GM12878 (cell line): ENCODE measurements around the gene MID2. TPM values are rescaled to one million over a fixed set of nuclear protein-coding genes. Genes with fewer than 3 reads are reported as not detected.

Source experiments
- ATAC-seq: fragments of 200-7000 bp; cut with Tn5 transposase; 3 replicates; pipeline ENCODE4 v1.9.1; 2020; ENCODE audit warnings: mild to moderate bottlenecking, moderate library complexity
- BruUV-seq: library from RNA; stranded (reverse); fragments of 400-500 nt; replicated peaks from 2 replicates; lab custom pipeline; 2021; lab: Mats Ljungman, UMichigan
- CTCF ChIA-PET: fragments of 300-600 bp; sonication (Branson Sonifier 250); formaldehyde crosslinking; extraction: SDS; loops from one replicate; lab custom pipeline; 2021; ENCODE audit warnings: inconsistent platforms; lab: Yijun Ruan, JAX
- POLR2A ChIA-PET: fragments of 350-600 bp; formaldehyde crosslinking; extraction: SDS; loops from one replicate; lab custom pipeline; 2021; ENCODE audit warnings: inconsistent platforms; lab: Charles Lee
- RAD21 ChIA-PET: fragments of 300-600 bp; sonication (Branson Sonifier 250); formaldehyde crosslinking; loops from one replicate; lab custom pipeline; 2023; ENCODE audit warnings: antibody characterized with exemption; ENCODE audit not compliant: unreplicated experiment; lab: Charles Lee
- SMC1A ChIA-PET: fragments of 300-600 bp; sonication (Branson Sonifier 250); formaldehyde crosslinking; loops from one replicate; lab custom pipeline; 2023; ENCODE audit not compliant: unreplicated experiment, uncharacterized antibody; lab: Charles Lee
- DNase-seq: peaks from one replicate; pipeline ENCODE4 v3.0.0-alpha.2; 2011; ENCODE audit warnings: low read depth, low spot score
- FAIRE-seq: peaks from 3 replicates; lab custom pipeline; 2011; peaks lifted over from hg19 to GRCh38; lab: Jason Lieb, UNC
- H2AFZ ChIP-seq: 2 replicates; pipeline ENCODE4 v1.6.0; 2011; ENCODE audit warnings: low read depth, low read length, control low read depth; ENCODE audit not compliant: control insufficient read depth
- H3K27ac ChIP-seq: 2 replicates; pipeline ENCODE4 v1.5.1; 2011; ENCODE audit warnings: control low read depth; ENCODE audit not compliant: control insufficient read depth, insufficient read depth
- H3K27me3 ChIP-seq, 2 experiments: replicated peaks in 1 of 2; 2 replicates each; pipeline versions ENCODE4 v1.6.0 to v1.6.1; 2011; ENCODE audit warnings: low read length in 1 of 2; ENCODE audit not compliant: control insufficient read depth in 2 of 2, insufficient read depth in 2 of 2
- H3K36me3 ChIP-seq, 2 experiments: 2 replicates each; pipeline ENCODE4 v1.5.1; 2011; ENCODE audit warnings: low read length in 1 of 2; ENCODE audit not compliant: control insufficient read depth in 2 of 2, insufficient read depth in 2 of 2
- H3K4me1 ChIP-seq: 2 replicates; pipeline ENCODE4 v1.6.1; 2011; ENCODE audit warnings: mild to moderate bottlenecking, low read length, moderate library complexity, mixed read lengths; ENCODE audit not compliant: control insufficient read depth, insufficient read depth
- H3K4me2 ChIP-seq: 2 replicates; pipeline ENCODE4 v1.6.0; 2011; ENCODE audit warnings: control low read depth; ENCODE audit not compliant: control insufficient read depth, insufficient read depth
- H3K4me3 ChIP-seq: fragments of 200-600 bp; sonication (generic); 2 replicates; pipeline ENCODE4 v1.5.1; 2016
- H3K79me2 ChIP-seq: 2 replicates; pipeline ENCODE4 v1.6.0; 2011; ENCODE audit warnings: low read length; ENCODE audit not compliant: control insufficient read depth, insufficient read depth
- H3K9ac ChIP-seq: 2 replicates; pipeline ENCODE4 v1.8.0; 2011; ENCODE audit warnings: low read length, control low read depth, mixed read lengths; ENCODE audit not compliant: control insufficient read depth, insufficient read depth
- H3K9me3 ChIP-seq: replicated peaks from 3 replicates; pipeline ENCODE4 v1.5.1; 2011; ENCODE audit warnings: mild to moderate bottlenecking, low read length; ENCODE audit not compliant: control insufficient read depth, insufficient read depth
- H4K20me1 ChIP-seq: 2 replicates; pipeline ENCODE4 v1.6.0; 2011; ENCODE audit not compliant: control insufficient read depth, insufficient read depth
- ATF7 ChIP-seq: fragments of 450-650 bp; IDR thresholded peaks from 2 replicates; pipeline ENCODE4 v1.6.1; 2016; ENCODE audit warnings: low read depth, mild to moderate bottlenecking
- CBFB ChIP-seq: IDR thresholded peaks from 2 replicates; pipeline ENCODE4 v1.6.1; 2016; ENCODE audit warnings: antibody characterized with exemption, low read depth
- FOXK2 ChIP-seq: fragments of 450-650 bp; IDR thresholded peaks from 2 replicates; pipeline ENCODE4 v1.6.1; 2017; ENCODE audit warnings: mild to moderate bottlenecking, moderate library complexity
- GATAD2B ChIP-seq: fragments of 450-650 bp; conservative IDR thresholded peaks from 2 replicates; pipeline ENCODE4 v1.6.1; 2017; ENCODE audit warnings: low read depth, mild to moderate bottlenecking, moderate library complexity
- MEF2A ChIP-seq: IDR thresholded peaks from 2 replicates; pipeline ENCODE4 v1.6.1; 2011; ENCODE audit warnings: low read depth, mild to moderate bottlenecking, low read length, moderate library complexity; ENCODE audit not compliant: insufficient read depth
- POLR2A ChIP-seq: IDR thresholded peaks from 2 replicates; pipeline ENCODE4 v1.6.1; 2011; ENCODE audit warnings: low read depth, mild to moderate bottlenecking, low read length
- POLR2AphosphoS2 ChIP-seq: IDR thresholded peaks from 2 replicates; pipeline ENCODE4 v1.6.1; 2011; ENCODE audit warnings: low read depth, mild to moderate bottlenecking, low read length, improper control_type of control experiment, moderate library complexity
- SIN3A ChIP-seq: IDR thresholded peaks from 2 replicates; pipeline ENCODE4 v1.6.1; 2012; ENCODE audit warnings: low read depth, low read length, improper control_type of control experiment
- ZNF24 ChIP-seq: fragments of 450-650 bp; IDR thresholded peaks from 2 replicates; pipeline ENCODE4 v1.6.1; 2017; ENCODE audit warnings: antibody characterized with exemption, mild to moderate bottlenecking
- ZNF274 ChIP-seq: IDR thresholded peaks from one replicate; pipeline ENCODE4 v1.8.0; 2011; ENCODE audit not compliant: insufficient read length, insufficient read depth
- ZNF384 ChIP-seq: IDR thresholded peaks from 2 replicates; pipeline ENCODE4 v1.6.1; 2012; ENCODE audit warnings: low read depth, mild to moderate bottlenecking, low read length, improper control_type of control experiment, borderline replicate concordance
- WGBS: methylation state at CpG from one replicate; pipeline ENCODE4 v1.1.6; 2016; ENCODE audit warnings: low lambda C conversion rate; ENCODE audit not compliant: insufficient replicate concordance, insufficient coverage; ENCODE audit errors: missing lambda C conversion rate; 5-methylcytosine and 5-hydroxymethylcytosine counted together
- in situ Hi-C: fragments of 300-500 bp; cut with MboI; formaldehyde crosslinking; loops from 9 replicates; pipeline ENCODE4 v1.14.3; 2018; ENCODE audit warnings: mixed read lengths
- intact Hi-C: fragments of 100-400 bp; cut with micrococcal nuclease; formaldehyde crosslinking; loops from one replicate; pipeline ENCODE4 v1.14.2; 2022; ENCODE audit not compliant: unreplicated experiment
- polyA plus RNA-seq, 11 experiments: library from polyadenylated mRNA; depleted of rRNA in 4 of 11; unstranded in 6 of 11; stranded (reverse) in 5 of 11; fragments of >200 nt; fragmentation: Nextera tagmentation in 4 of 11; fragmentation: Illumina TruSeq in 1 of 11; extraction: Ambion mirVana in 4 of 11; extraction: Trizol in 1 of 11; gene quantifications; 1 replicate in 1 of 11; 2 replicates in 10 of 11; pipeline versions ENCODE4 v1.2.1 to v1.2.3, GENCODE V29; 2011 to 2016; ENCODE audit warnings: inconsistent platforms in 2 of 11, missing spikeins in 2 of 11, low read depth in 1 of 11
- total RNA-seq, 4 experiments: library from RNA; depleted of rRNA in 3 of 4; stranded (reverse); fragments of >200 nt in 3 of 4; fragmentation: Illumina TruSeq in 1 of 4; extraction: Trizol in 1 of 4; gene quantifications; 2 replicates each; pipeline versions ENCODE4 v1.2.1 to v1.2.3, GENCODE V29; 2013 to 2021
- TF ChIP-seq, protein P1 (sequence below): fragments of 450-650 bp; IDR thresholded peaks from 2 replicates; pipeline ENCODE4 v1.6.1; 2016; ENCODE audit warnings: mild to moderate bottlenecking
- TF ChIP-seq, protein P2 (sequence below): fragments of 450-650 bp; conservative IDR thresholded peaks from 2 replicates; pipeline ENCODE4 v1.6.1; 2017; ENCODE audit warnings: mild to moderate bottlenecking, moderate library complexity
- TF ChIP-seq, protein P3 (sequence below): IDR thresholded peaks from 2 replicates; pipeline ENCODE4 v1.6.1; 2012; ENCODE audit warnings: mild to moderate bottlenecking, low read depth, low read length
- TF ChIP-seq, protein P4 (sequence below): IDR thresholded peaks from 2 replicates; pipeline ENCODE4 v1.6.1; 2012; ENCODE audit warnings: low read length, inconsistent platforms
- TF ChIP-seq, protein P5 (sequence below): fragments of 450-650 bp; IDR thresholded peaks from 2 replicates; pipeline ENCODE4 v1.6.1; 2017; ENCODE audit warnings: borderline replicate concordance

Gene MID2
- total and polyA plus RNA-seq, 10 of the 15 experiments (the other 5 are each of a cell fraction or from before 2014, with no cell fraction given): 0.04 to 0.21 TPM; not detected in 8

DNA sequence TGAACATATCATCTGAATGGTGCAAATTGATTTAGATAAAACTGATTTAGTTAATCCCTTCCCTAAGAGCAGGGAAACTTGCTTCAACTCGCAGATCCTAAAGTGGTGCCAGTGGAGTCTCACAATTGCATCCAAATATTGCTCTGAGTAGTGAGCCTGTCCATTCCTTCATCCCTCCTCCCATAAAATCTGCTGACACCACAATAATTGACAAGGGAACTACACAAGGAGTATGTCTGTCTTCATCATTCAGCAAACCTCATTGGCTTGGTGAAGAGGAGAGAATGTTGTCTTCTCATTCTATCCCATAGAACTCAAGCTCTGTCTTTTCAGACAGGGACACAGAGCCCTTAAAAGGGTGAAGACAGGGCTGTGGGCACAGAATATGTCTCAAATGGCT is 4.2 kb downstream of the MID2 start:
- ATAC-seq (no peak), FAIRE-seq (no peak), DNase-seq (no peak)
- Histone ChIP-seq H3K9me3 (no peaks in the 10 kb centered on the region), H3K4me2 (no peak overlapping the region), H3K27me3 (0 out of 4 replicates have a peak, but pooled peaks cover 0 to 4% of the 10 kb centered on the region in 2 experiments), H3K4me3 (no peak overlapping the region), H3K79me2 (no peaks in the 10 kb centered on the region), H3K27ac (no peak overlapping the region), H4K20me1 (no peaks in the 10 kb centered on the region), H2AFZ (no peak overlapping the region), H3K4me1 (no peaks in the 10 kb centered on the region), H3K36me3 (no peaks in the 10 kb centered on the region), H3K9ac (no peak overlapping the region)
- in situ Hi-C loops: no loop called here
- POLR2A ChIA-PET: no interaction called here
- CTCF ChIA-PET: no interaction called here
- SMC1A ChIA-PET: no interaction called here
- intact Hi-C loops: no loop called here
- 33% methylated on average over 1 of the region's 1 CpG for WGBS
- RAD21 ChIA-PET: no interaction called here
- no TSS peak for BruUV-seq
- no peak for TF ChIP-seq SIN3A
- TF ChIP-seq, protein P1, sequence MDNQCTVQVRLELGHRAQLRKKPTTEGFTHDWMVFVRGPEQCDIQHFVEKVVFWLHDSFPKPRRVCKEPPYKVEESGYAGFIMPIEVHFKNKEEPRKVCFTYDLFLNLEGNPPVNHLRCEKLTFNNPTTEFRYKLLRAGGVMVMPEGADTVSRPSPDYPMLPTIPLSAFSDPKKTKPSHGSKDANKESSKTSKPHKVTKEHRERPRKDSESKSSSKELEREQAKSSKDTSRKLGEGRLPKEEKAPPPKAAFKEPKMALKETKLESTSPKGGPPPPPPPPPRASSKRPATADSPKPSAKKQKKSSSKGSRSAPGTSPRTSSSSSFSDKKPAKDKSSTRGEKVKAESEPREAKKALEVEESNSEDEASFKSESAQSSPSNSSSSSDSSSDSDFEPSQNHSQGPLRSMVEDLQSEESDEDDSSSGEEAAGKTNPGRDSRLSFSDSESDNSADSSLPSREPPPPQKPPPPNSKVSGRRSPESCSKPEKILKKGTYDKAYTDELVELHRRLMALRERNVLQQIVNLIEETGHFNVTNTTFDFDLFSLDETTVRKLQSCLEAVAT: no peak
- TF ChIP-seq FOXK2: no peak
- TF ChIP-seq GATAD2B: no peak
- no peak for TF ChIP-seq ZNF274
- TF ChIP-seq, protein P2, sequence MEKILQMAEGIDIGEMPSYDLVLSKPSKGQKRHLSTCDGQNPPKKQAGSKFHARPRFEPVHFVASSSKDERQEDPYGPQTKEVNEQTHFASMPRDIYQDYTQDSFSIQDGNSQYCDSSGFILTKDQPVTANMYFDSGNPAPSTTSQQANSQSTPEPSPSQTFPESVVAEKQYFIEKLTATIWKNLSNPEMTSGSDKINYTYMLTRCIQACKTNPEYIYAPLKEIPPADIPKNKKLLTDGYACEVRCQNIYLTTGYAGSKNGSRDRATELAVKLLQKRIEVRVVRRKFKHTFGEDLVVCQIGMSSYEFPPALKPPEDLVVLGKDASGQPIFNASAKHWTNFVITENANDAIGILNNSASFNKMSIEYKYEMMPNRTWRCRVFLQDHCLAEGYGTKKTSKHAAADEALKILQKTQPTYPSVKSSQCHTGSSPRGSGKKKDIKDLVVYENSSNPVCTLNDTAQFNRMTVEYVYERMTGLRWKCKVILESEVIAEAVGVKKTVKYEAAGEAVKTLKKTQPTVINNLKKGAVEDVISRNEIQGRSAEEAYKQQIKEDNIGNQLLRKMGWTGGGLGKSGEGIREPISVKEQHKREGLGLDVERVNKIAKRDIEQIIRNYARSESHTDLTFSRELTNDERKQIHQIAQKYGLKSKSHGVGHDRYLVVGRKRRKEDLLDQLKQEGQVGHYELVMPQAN: no peak
- no peak for TF ChIP-seq ZNF24
- TF ChIP-seq MEF2A: no peak
- TF ChIP-seq POLR2A: no peak
- TF ChIP-seq ATF7: no peak
- TF ChIP-seq, protein P3, sequence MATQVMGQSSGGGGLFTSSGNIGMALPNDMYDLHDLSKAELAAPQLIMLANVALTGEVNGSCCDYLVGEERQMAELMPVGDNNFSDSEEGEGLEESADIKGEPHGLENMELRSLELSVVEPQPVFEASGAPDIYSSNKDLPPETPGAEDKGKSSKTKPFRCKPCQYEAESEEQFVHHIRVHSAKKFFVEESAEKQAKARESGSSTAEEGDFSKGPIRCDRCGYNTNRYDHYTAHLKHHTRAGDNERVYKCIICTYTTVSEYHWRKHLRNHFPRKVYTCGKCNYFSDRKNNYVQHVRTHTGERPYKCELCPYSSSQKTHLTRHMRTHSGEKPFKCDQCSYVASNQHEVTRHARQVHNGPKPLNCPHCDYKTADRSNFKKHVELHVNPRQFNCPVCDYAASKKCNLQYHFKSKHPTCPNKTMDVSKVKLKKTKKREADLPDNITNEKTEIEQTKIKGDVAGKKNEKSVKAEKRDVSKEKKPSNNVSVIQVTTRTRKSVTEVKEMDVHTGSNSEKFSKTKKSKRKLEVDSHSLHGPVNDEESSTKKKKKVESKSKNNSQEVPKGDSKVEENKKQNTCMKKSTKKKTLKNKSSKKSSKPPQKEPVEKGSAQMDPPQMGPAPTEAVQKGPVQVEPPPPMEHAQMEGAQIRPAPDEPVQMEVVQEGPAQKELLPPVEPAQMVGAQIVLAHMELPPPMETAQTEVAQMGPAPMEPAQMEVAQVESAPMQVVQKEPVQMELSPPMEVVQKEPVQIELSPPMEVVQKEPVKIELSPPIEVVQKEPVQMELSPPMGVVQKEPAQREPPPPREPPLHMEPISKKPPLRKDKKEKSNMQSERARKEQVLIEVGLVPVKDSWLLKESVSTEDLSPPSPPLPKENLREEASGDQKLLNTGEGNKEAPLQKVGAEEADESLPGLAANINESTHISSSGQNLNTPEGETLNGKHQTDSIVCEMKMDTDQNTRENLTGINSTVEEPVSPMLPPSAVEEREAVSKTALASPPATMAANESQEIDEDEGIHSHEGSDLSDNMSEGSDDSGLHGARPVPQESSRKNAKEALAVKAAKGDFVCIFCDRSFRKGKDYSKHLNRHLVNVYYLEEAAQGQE: no peak
- TF ChIP-seq, protein P4, sequence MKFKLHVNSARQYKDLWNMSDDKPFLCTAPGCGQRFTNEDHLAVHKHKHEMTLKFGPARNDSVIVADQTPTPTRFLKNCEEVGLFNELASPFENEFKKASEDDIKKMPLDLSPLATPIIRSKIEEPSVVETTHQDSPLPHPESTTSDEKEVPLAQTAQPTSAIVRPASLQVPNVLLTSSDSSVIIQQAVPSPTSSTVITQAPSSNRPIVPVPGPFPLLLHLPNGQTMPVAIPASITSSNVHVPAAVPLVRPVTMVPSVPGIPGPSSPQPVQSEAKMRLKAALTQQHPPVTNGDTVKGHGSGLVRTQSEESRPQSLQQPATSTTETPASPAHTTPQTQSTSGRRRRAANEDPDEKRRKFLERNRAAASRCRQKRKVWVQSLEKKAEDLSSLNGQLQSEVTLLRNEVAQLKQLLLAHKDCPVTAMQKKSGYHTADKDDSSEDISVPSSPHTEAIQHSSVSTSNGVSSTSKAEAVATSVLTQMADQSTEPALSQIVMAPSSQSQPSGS: no peak
- TF ChIP-seq POLR2AphosphoS2: no peak
- TF ChIP-seq, protein P5, sequence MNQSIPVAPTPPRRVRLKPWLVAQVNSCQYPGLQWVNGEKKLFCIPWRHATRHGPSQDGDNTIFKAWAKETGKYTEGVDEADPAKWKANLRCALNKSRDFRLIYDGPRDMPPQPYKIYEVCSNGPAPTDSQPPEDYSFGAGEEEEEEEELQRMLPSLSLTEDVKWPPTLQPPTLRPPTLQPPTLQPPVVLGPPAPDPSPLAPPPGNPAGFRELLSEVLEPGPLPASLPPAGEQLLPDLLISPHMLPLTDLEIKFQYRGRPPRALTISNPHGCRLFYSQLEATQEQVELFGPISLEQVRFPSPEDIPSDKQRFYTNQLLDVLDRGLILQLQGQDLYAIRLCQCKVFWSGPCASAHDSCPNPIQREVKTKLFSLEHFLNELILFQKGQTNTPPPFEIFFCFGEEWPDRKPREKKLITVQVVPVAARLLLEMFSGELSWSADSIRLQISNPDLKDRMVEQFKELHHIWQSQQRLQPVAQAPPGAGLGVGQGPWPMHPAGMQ: no peak
- TF ChIP-seq CBFB: no peak
- TF ChIP-seq ZNF384: no peak
